Measurements from ENCODE around the gene C1orf210.

GRCh38 chr1:43313771-43314170 is 28.4 kb upstream of the C1orf210 start:
- TF ChIP-seq CTCF (IDR thresholded peaks at IDR 0.05) (no peak), POLR2A (IDR thresholded peaks at IDR 0.05) (no peak)
